Neural progenitor cell (in vitro differentiated cells): ENCODE results near the gene CEP170. TPM values are rescaled to one million over a fixed set of nuclear protein-coding genes. Genes with fewer than 3 reads are reported as not detected.

ENCODE experiments used
- DNase-seq: peaks from one replicate; pipeline ENCODE4 v3.0.0-alpha.2; 2016; ENCODE audit warnings: low spot score
- H2AFZ ChIP-seq: fragments of 200-600 bp; sonication (generic); replicated peaks from 2 replicates; pipeline ENCODE4 v1.6.1; 2016; ENCODE audit warnings: antibody characterized with exemption
- H3F3A ChIP-seq: fragments of 200-600 bp; sonication (generic); 2 replicates; pipeline ENCODE4 v1.6.1; 2016; ENCODE audit warnings: antibody characterized with exemption, low read depth
- H3K27ac ChIP-seq: fragments of 200-600 bp; sonication (generic); 2 replicates; pipeline ENCODE4 v1.5.1; 2016; ENCODE audit warnings: mild to moderate bottlenecking
- H3K27me3 ChIP-seq: fragments of 200-600 bp; sonication (generic); 2 replicates; pipeline ENCODE4 v1.6.1; 2016; ENCODE audit warnings: mild to moderate bottlenecking, moderate library complexity
- H3K36me3 ChIP-seq: fragments of 200-600 bp; sonication (generic); 2 replicates; pipeline ENCODE4 v1.5.1; 2016
- H3K4me1 ChIP-seq: fragments of 200-600 bp; sonication (generic); 2 replicates; pipeline ENCODE4 v1.6.1; 2016; ENCODE audit warnings: mixed run types
- H3K4me2 ChIP-seq: fragments of 200-600 bp; sonication (generic); 2 replicates; pipeline ENCODE4 v1.6.1; 2016
- H3K4me3 ChIP-seq: fragments of 200-600 bp; sonication (generic); 2 replicates; pipeline ENCODE4 v1.5.1; 2016
- H3K79me2 ChIP-seq: fragments of 200-600 bp; sonication (generic); 2 replicates; pipeline ENCODE4 v1.6.1; 2016; ENCODE audit warnings: low read depth
- H3K9ac ChIP-seq: fragments of 200-600 bp; sonication (generic); 2 replicates; pipeline ENCODE4 v1.6.1; 2016
- H3K9me3 ChIP-seq: fragments of 200-600 bp; sonication (generic); 2 replicates; pipeline ENCODE4 v1.5.1; 2016; ENCODE audit warnings: low read depth
- H4K20me1 ChIP-seq: fragments of 200-600 bp; sonication (generic); 2 replicates; pipeline ENCODE4 v1.6.1; 2016; ENCODE audit warnings: low read depth
- H3K27ac Mint-ChIP-seq: 3 replicates; pipeline ENCODE4 v1.8.0; 2021; ENCODE audit warnings: mixed read lengths
- H3K27me3 Mint-ChIP-seq: 2 replicates; pipeline ENCODE4 v1.8.0; 2022; ENCODE audit warnings: low read depth, mild to moderate bottlenecking, inconsistent platforms, moderate library complexity, mixed read lengths; ENCODE audit not compliant: insufficient read depth
- H3K36me3 Mint-ChIP-seq: 3 replicates; pipeline ENCODE4 v1.8.0; 2021; ENCODE audit warnings: mixed read lengths
- H3K4me1 Mint-ChIP-seq: 3 replicates; pipeline ENCODE4 v1.8.0; 2021; ENCODE audit warnings: mixed read lengths
- H3K4me3 Mint-ChIP-seq: 3 replicates; pipeline ENCODE4 v1.8.0; 2021; ENCODE audit warnings: mild to moderate bottlenecking, moderate library complexity, mixed read lengths
- H3K9me3 Mint-ChIP-seq: 3 replicates; pipeline ENCODE4 v1.8.0; 2020; ENCODE audit warnings: mixed read lengths
- EZH2 ChIP-seq: fragments of 200-600 bp; sonication (generic); IDR thresholded peaks from 2 replicates; pipeline ENCODE4 v1.6.1; 2017; ENCODE audit warnings: antibody characterized with exemption, mild to moderate bottlenecking, moderate library complexity
- EZH2phosphoT487 ChIP-seq: fragments of 200-600 bp; sonication (generic); IDR thresholded peaks from 2 replicates; pipeline ENCODE4 v1.6.1; 2017; ENCODE audit warnings: antibody characterized with exemption
- total RNA-seq: library from RNA; depleted of rRNA; stranded (reverse); fragments of >200 nt; gene quantifications from 2 replicates; pipeline ENCODE4 v1.2.3, GENCODE V29; 2015; ENCODE audit warnings: low replicate concordance
- TF ChIP-seq, protein P1 (sequence below): fragments of 200-600 bp; sonication (generic); IDR thresholded peaks from 2 replicates; pipeline ENCODE4 v1.5.1; 2017; ENCODE audit warnings: antibody characterized with exemption, mild to moderate bottlenecking

The CEP170 gene
- total RNA-seq, 1 donor from 2014 or later, result 126 TPM

DNA sequence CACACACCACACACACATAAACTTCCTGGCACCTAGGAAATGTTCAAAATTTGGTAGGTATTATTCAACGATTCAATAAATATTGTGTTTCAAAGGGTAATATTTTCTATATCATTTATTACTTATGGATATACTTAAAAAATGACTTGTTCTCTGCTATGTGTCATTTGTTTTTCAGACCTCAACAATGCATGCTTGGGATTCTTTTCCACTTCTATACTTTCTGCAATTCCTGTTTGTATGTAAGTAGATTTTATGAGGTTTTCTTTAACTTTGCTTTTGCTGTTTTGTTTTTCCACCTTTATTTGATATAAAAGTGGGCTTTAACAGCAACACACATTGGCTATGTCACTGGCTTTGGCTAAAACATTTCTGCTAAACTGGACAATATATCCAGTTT, 3.5 kb downstream of the CEP170 start:
- no peaks in the 10 kb centered on the region for H3K36me3 ChIP-seq
- no peak overlapping the region for H3K4me3 ChIP-seq
- no peak for TF ChIP-seq EZH2
- TF ChIP-seq, protein P1, sequence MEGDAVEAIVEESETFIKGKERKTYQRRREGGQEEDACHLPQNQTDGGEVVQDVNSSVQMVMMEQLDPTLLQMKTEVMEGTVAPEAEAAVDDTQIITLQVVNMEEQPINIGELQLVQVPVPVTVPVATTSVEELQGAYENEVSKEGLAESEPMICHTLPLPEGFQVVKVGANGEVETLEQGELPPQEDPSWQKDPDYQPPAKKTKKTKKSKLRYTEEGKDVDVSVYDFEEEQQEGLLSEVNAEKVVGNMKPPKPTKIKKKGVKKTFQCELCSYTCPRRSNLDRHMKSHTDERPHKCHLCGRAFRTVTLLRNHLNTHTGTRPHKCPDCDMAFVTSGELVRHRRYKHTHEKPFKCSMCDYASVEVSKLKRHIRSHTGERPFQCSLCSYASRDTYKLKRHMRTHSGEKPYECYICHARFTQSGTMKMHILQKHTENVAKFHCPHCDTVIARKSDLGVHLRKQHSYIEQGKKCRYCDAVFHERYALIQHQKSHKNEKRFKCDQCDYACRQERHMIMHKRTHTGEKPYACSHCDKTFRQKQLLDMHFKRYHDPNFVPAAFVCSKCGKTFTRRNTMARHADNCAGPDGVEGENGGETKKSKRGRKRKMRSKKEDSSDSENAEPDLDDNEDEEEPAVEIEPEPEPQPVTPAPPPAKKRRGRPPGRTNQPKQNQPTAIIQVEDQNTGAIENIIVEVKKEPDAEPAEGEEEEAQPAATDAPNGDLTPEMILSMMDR, result no peak
- TF ChIP-seq EZH2phosphoT487, result no peak
- Mint-ChIP-seq H3K4me1 (peaks cover 10% of the 10 kb centered on the region), H3K9me3 (peaks cover 45% of the 10 kb centered on the region), H3K27ac (no peak overlapping the region), H3K36me3 (peaks cover 47% of the 10 kb centered on the region), H3K27me3 (peaks cover 7% of the 10 kb centered on the region), H3K4me3 (peak overlapping the region; percentile 33)
- H3K79me2 ChIP-seq, result peaks cover 86% of the 10 kb centered on the region
- no peak overlapping the region for H2AFZ ChIP-seq
- peaks cover 15% of the 10 kb centered on the region for H3F3A ChIP-seq
- no peaks in the 10 kb centered on the region for H3K9me3 ChIP-seq
- H3K27ac ChIP-seq, result no peak overlapping the region
- DNase-seq, result no peak
- H3K4me1 ChIP-seq, result peaks cover 21% of the 10 kb centered on the region
- H3K4me2 ChIP-seq, result no peak overlapping the region
- no peak overlapping the region for H3K9ac ChIP-seq
- no peaks in the 10 kb centered on the region for H3K27me3 ChIP-seq
- peaks cover 66% of the 10 kb centered on the region for H4K20me1 ChIP-seq

DNA sequence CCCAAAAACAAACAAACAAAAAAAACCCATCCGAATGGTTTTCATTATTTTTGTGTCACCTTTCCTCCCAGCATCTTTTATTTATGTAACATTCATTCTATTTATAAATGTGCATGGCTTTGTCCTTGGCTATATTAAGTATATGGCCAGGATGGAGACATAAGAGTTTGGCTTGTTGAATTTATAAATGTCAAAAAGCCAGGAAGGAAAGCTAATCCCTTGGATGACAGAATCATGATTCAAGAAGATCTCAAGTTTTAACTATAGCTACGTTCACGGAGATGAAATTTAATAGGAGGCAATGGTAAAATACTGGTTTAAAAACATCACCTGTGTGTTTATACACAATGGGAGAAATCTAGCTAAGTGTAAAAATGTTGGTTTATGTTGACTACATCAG, 5.0 kb downstream of the CEP170 start:
- TF ChIP-seq EZH2, result no peak
- no peak for TF ChIP-seq EZH2phosphoT487
- TF ChIP-seq, protein P1, result no peak
- no peaks in the 10 kb centered on the region for H3K27me3 ChIP-seq
- Mint-ChIP-seq H3K36me3 (peaks cover 56% of the 10 kb centered on the region), H3K9me3 (peaks cover 53% of the 10 kb centered on the region), H3K4me1 (peaks cover 6% of the 10 kb centered on the region), H3K4me3 (no peak overlapping the region), H3K27me3 (peaks cover 7% of the 10 kb centered on the region), H3K27ac (no peak overlapping the region)
- H3K4me2 ChIP-seq, result no peak overlapping the region
- DNase-seq, result no peak
- no peak overlapping the region for H3K27ac ChIP-seq
- H3K79me2 ChIP-seq, result peaks cover 95% of the 10 kb centered on the region
- H4K20me1 ChIP-seq, result peaks cover 66% of the 10 kb centered on the region
- H3F3A ChIP-seq, result peaks cover 15% of the 10 kb centered on the region
- no peak overlapping the region for H2AFZ ChIP-seq
- H3K36me3 ChIP-seq, result no peaks in the 10 kb centered on the region
- H3K9me3 ChIP-seq, result no peaks in the 10 kb centered on the region
- no peak overlapping the region for H3K9ac ChIP-seq
- peaks cover 19% of the 10 kb centered on the region for H3K4me1 ChIP-seq
- no peak overlapping the region for H3K4me3 ChIP-seq

DNA sequence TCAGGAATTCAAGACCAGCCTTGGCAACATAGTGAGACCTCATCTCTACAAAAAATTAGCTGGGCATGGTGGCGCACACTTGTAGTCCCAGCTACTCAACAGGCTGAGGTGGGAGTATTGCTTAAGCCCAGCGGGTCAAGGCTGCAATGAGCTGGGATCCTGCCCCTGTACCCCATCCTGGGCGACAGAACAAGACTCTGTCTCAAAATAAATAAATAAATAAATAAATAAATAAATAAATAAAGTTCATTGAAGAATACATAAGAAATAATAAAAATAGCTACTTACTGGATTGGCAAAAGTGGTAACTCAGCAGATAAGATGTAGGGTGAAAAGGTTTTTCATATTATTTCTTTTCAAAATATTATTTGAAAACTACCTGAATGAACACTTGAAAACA, 5.9 kb downstream of the CEP170 start:
- no peaks in the 10 kb centered on the region for H3K27me3 ChIP-seq
- no peak overlapping the region for H3K9ac ChIP-seq
- TF ChIP-seq, protein P1, result no peak
- no peak for TF ChIP-seq EZH2phosphoT487
- no peak for TF ChIP-seq EZH2
- H3K4me2 ChIP-seq, result no peak overlapping the region
- peaks cover 66% of the 10 kb centered on the region for H4K20me1 ChIP-seq
- H3K9me3 ChIP-seq, result no peaks in the 10 kb centered on the region
- no peaks in the 10 kb centered on the region for H3K36me3 ChIP-seq
- peaks cover 60% of the 10 kb centered on the region for H3K9me3 Mint-ChIP-seq
- H3F3A ChIP-seq, result peaks cover 6% of the 10 kb centered on the region
- H3K27ac ChIP-seq, result no peak overlapping the region
- peaks cover 100% of the 10 kb centered on the region for H3K79me2 ChIP-seq
- H3K4me3 Mint-ChIP-seq, result no peak overlapping the region
- H3K4me1 Mint-ChIP-seq, result peaks cover 6% of the 10 kb centered on the region
- peaks cover 19% of the 10 kb centered on the region for H3K4me1 ChIP-seq
- no peak overlapping the region for H3K4me3 ChIP-seq
- H3K27me3 Mint-ChIP-seq, result peaks cover 4% of the 10 kb centered on the region
- H3K27ac Mint-ChIP-seq, result no peak overlapping the region
- H3K36me3 Mint-ChIP-seq, result peaks cover 63% of the 10 kb centered on the region
- DNase-seq, result no peak
- H2AFZ ChIP-seq, result no peak overlapping the region
